ENCODE measurements around the gene VPS26A. TPM values are rescaled to one million over a fixed set of nuclear protein-coding genes. Genes with fewer than 3 reads are reported as not detected.

VPS26A gene
- total and polyA plus RNA-seq, 2 donors (not counting 3 experiments of a cell fraction or from before 2014, with no cell fraction given) = 11.7 to 60.3 TPM

DNA sequence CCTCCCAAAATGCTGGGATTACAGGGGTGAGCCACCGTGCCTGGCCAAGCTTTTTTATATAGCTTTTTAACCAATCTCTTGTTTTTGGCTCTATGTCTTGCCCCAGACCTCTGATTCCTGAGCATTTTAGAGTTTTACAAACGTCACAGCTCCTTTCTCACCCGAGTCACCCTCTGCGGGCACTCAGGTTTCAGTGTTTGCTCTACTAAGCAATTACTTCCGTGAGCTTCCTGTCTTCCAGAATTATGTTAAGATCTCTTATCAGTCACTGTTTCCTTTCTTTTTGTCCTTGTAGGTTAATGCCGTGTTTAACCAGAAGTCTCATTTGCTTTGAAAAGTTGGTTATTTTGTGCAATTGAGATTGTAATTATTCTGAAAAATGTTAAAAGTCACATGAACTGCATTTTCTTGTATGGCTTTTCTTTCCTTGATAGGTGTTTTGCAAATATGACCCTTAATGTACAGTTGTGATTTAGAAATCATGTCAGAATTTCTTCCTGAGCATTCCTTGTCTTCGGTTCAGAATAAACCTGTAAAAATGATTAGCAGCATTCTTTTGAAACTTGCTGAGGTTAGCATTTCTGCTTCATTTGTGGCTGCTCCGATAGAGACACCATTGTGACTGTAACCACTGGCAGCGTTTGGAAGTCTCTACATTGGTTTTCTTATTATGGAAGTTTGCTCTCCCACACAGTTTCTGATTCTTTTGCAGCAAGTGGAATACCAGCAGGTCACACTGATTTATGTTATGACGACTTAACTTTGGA is 91.6 kb downstream of the VPS26A start:
- TF ChIP-seq EZH2 (IDR thresholded peaks at IDR 0.05; ENCODE audit: borderline replicate concordance, low read depth, low read length, severe bottlenecking) = no peak
- TF ChIP-seq, protein P1, sequence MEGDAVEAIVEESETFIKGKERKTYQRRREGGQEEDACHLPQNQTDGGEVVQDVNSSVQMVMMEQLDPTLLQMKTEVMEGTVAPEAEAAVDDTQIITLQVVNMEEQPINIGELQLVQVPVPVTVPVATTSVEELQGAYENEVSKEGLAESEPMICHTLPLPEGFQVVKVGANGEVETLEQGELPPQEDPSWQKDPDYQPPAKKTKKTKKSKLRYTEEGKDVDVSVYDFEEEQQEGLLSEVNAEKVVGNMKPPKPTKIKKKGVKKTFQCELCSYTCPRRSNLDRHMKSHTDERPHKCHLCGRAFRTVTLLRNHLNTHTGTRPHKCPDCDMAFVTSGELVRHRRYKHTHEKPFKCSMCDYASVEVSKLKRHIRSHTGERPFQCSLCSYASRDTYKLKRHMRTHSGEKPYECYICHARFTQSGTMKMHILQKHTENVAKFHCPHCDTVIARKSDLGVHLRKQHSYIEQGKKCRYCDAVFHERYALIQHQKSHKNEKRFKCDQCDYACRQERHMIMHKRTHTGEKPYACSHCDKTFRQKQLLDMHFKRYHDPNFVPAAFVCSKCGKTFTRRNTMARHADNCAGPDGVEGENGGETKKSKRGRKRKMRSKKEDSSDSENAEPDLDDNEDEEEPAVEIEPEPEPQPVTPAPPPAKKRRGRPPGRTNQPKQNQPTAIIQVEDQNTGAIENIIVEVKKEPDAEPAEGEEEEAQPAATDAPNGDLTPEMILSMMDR (IDR thresholded peaks at IDR 0.05; ENCODE audit: extremely low read depth in 1 of 2, insufficient read depth in 1 of 2, low read depth in 1 of 2, low read length in 2 of 2) = no peak
- peak; percentile 47 for TF ChIP-seq POLR2AphosphoS5 (IDR thresholded peaks at IDR 0.05; ENCODE audit: insufficient read depth, low read depth, low read length)
- TF ChIP-seq JUN (IDR thresholded peaks at IDR 0.05; ENCODE audit: borderline replicate concordance, insufficient read depth, insufficient read length, low read depth) = no peak
- peak; percentile 8 for TF ChIP-seq FOS (IDR thresholded peaks at IDR 0.05; ENCODE audit: borderline replicate concordance, insufficient read depth, low read length)
- TF ChIP-seq, protein P2, sequence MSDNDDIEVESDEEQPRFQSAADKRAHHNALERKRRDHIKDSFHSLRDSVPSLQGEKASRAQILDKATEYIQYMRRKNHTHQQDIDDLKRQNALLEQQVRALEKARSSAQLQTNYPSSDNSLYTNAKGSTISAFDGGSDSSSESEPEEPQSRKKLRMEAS (IDR thresholded peaks at IDR 0.05; ENCODE audit: insufficient read depth, insufficient read length) = no peak
- peak; percentile 80 for TF ChIP-seq GATA2 (IDR thresholded peaks at IDR 0.05; ENCODE audit: insufficient read depth, insufficient read length, low read depth, low read length)
- TF ChIP-seq MYC (IDR thresholded peaks at IDR 0.05; ENCODE audit: low read depth, low read length) = no peak
- TF ChIP-seq POLR2A (IDR thresholded peaks at IDR 0.05; ENCODE audit: low read depth, low read length) = no peak
- ChIA-PET POLR2A (no interaction called here), CTCF (interaction anchor here (0.8 to 1.8 kb wide), 4 partner anchors 10 to 177 kb away, joined by 4 to 9 read pairs (median 6); no protein-coding TSS in a partner anchor)
- H3K27ac ChIP-seq (ENCODE audit: insufficient read depth, low read depth, low read length) = peak overlapping the region; percentile 32
- no peaks in the 10 kb centered on the region for H3K36me3 ChIP-seq (ENCODE audit: control insufficient read depth in 2 of 2, extremely low read depth in 1 of 2, insufficient read depth in 2 of 2, low read length in 2 of 2)
- H3K9me3 ChIP-seq (replicated peaks; ENCODE audit: control insufficient read depth, insufficient read depth, low read length) = no peaks in the 10 kb centered on the region
- intact Hi-C loops (cut with micrococcal nuclease) (loop anchor here (2.0 kb wide), 2 partner anchors 35 to 125 kb away; partner anchors contain the start of gene SUPV3L1), dilution Hi-C loops (cut with MboI; ENCODE audit: extremely low pct_ligation_motif_present, low sequenced_read_pairs) (no loop called here)
- H3K4me2 ChIP-seq (ENCODE audit: insufficient read depth, low read length) = peak overlapping the region; percentile 93
- no peak overlapping the region for H2AFZ ChIP-seq (ENCODE audit: low read depth, low read length)
- H3K79me2 ChIP-seq (ENCODE audit: control insufficient read depth, insufficient read depth, low read length) = no peaks in the 10 kb centered on the region
- H4K20me1 ChIP-seq (replicated peaks; ENCODE audit: control insufficient read depth, extremely low read depth, insufficient read depth, low read length) = no peaks in the 10 kb centered on the region
- H3K4me3 ChIP-seq (replicated peaks in 1 of 3; ENCODE audit: insufficient read depth in 1 of 3, low read depth in 1 of 3, low read length in 3 of 3) = peak overlapping the region in 1 of 3 experiments; percentile 52
- H3K27me3 ChIP-seq (ENCODE audit: control insufficient read depth in 2 of 2, insufficient read depth in 2 of 2, low read length in 2 of 2) = peaks cover 0 to 2% of the 10 kb centered on the region in 2 experiments
- DNase-seq (ENCODE audit: low read depth, low spot score) = peak; percentile 48
- H3K4me1 ChIP-seq (ENCODE audit: control insufficient read depth, extremely low read depth, insufficient read depth, low read length) = peaks cover 20% of the 10 kb centered on the region
- no TSS peak for BruUV-seq (replicated peaks)
- no peaks in the 10 kb centered on the region for H3K9me1 ChIP-seq (replicated peaks; ENCODE audit: control insufficient read depth, extremely low read depth, insufficient read depth, low read length)
- H3K9ac ChIP-seq (replicated peaks; ENCODE audit: extremely low read depth, insufficient read depth, low read length) = peak overlapping the region; percentile 44
- peak; percentile 59 for FAIRE-seq
